HepG2 (cell line): Measurements from ENCODE around the gene OTOGL. TPM values are rescaled to one million over a fixed set of nuclear protein-coding genes. Genes with fewer than 3 reads are reported as not detected.

Experiments
- ATAC-seq: fragments of 200-7000 bp; cut with Tn5 transposase; 3 replicates; pipeline ENCODE4 v1.9.1; 2020; ENCODE audit warnings: mild to moderate bottlenecking, moderate library complexity
- BruUV-seq: library from RNA; stranded (reverse); fragments of 400-500 nt; replicated peaks from 2 replicates; lab custom pipeline; 2021; lab: Mats Ljungman, UMichigan
- CTCF ChIA-PET: fragments of 300-600 bp; formaldehyde crosslinking; extraction: SDS; loops from one replicate; lab custom pipeline; 2021; ENCODE audit warnings: low total read pairs, inconsistent platforms, low intra/inter-chr PET ratio; lab: Yijun Ruan, JAX
- POLR2A ChIA-PET: fragments of 350-600 bp; sonication (Branson Sonifier 250); formaldehyde crosslinking; loops from one replicate; lab custom pipeline; 2020; ENCODE audit warnings: antibody characterized with exemption, inconsistent platforms; lab: Yijun Ruan, JAX
- DNase-seq: peaks from one replicate; pipeline ENCODE4 v3.0.0-alpha.2; 2015; ENCODE audit warnings: low spot score
- FAIRE-seq: peaks from 3 replicates; lab custom pipeline; 2011; peaks lifted over from hg19 to GRCh38; lab: Jason Lieb, UNC
- H2AFZ ChIP-seq: one replicate; pipeline ENCODE4 v1.6.1; 2011; ENCODE audit warnings: low read length, inconsistent platforms
- H3K27ac ChIP-seq: fragments of 300-600 bp; 3 replicates; pipeline ENCODE4 v1.8.0; 2011; ENCODE audit warnings: mixed run types, mild to moderate bottlenecking, mixed read lengths, low read length, inconsistent platforms; ENCODE audit not compliant: insufficient read depth; ENCODE audit errors: extremely low read length
- H3K27me3 ChIP-seq, 2 experiments: fragments of 200-600 bp in 1 of 2; 2 replicates in 1 of 2; 3 replicates in 1 of 2; pipeline versions ENCODE4 v1.6.0 to v1.8.0; 2011; ENCODE audit warnings: low read length in 2 of 2, mild to moderate bottlenecking in 2 of 2, moderate library complexity in 2 of 2, inconsistent platforms in 1 of 2; ENCODE audit not compliant: insufficient read depth in 2 of 2, control insufficient read depth in 1 of 2
- H3K36me3 ChIP-seq, 2 experiments: fragments of 200-600 bp in 1 of 2; replicated peaks in 1 of 2; 2 replicates in 1 of 2; 3 replicates in 1 of 2; pipeline versions ENCODE4 v1.5.1 to v1.8.0; 2011; ENCODE audit warnings: low read length in 2 of 2, inconsistent platforms in 1 of 2; ENCODE audit not compliant: insufficient read depth in 2 of 2, control insufficient read depth in 1 of 2
- H3K4me1 ChIP-seq: 2 replicates; pipeline ENCODE4 v1.5.1; 2012; ENCODE audit warnings: low read length, inconsistent platforms; ENCODE audit not compliant: insufficient read depth
- H3K4me2 ChIP-seq: 2 replicates; pipeline ENCODE4 v1.6.0; 2011; ENCODE audit warnings: low read depth, low read length, inconsistent platforms
- H3K4me3 ChIP-seq, 3 experiments: fragments of 200-600 bp in 1 of 3; sonication (generic), shearing (Covaris generic) in 1 of 3; replicated peaks in 1 of 3; 2 replicates each; pipeline ENCODE4 v1.5.1; 2011 to 2016; ENCODE audit warnings: low read length in 3 of 3, inconsistent platforms in 2 of 3, low read depth in 2 of 3, mild to moderate bottlenecking in 2 of 3, control low read depth in 1 of 3, mixed read lengths in 1 of 3; ENCODE audit not compliant: insufficient read depth in 1 of 3
- H3K79me2 ChIP-seq: one replicate; pipeline ENCODE4 v1.6.1; 2011; ENCODE audit warnings: low read length, inconsistent platforms; ENCODE audit not compliant: insufficient read depth
- H3K9ac ChIP-seq: 2 replicates; pipeline ENCODE4 v1.6.0; 2011; ENCODE audit warnings: mild to moderate bottlenecking, low read depth, low read length, inconsistent platforms; ENCODE audit not compliant: insufficient read depth
- H3K9me3 ChIP-seq: 2 replicates; pipeline ENCODE4 v1.5.1; 2012; ENCODE audit warnings: mild to moderate bottlenecking, low read length
- H4K20me1 ChIP-seq: 2 replicates; pipeline ENCODE4 v1.6.0; 2011; ENCODE audit warnings: inconsistent platforms, mild to moderate bottlenecking, low read length, moderate library complexity; ENCODE audit not compliant: insufficient read depth
- GMEB1 ChIP-seq: sonication (generic); formaldehyde crosslinking; IDR thresholded peaks from 2 replicates; pipeline ENCODE4 v1.5.1; 2020; ENCODE audit warnings: missing genetic modification reagents, mild to moderate bottlenecking, borderline replicate concordance
- PCBP1 ChIP-seq: fragments of 200-400 bp; formaldehyde crosslinking; IDR thresholded peaks from 2 replicates; pipeline ENCODE4 v1.6.1; 2017; ENCODE audit warnings: mild to moderate bottlenecking, low read depth, low read length, borderline replicate concordance
- POGZ ChIP-seq: sonication (generic); formaldehyde crosslinking; IDR thresholded peaks from 2 replicates; pipeline ENCODE4 v1.4.0; 2020; ENCODE audit warnings: mild to moderate bottlenecking, missing genetic modification reagents
- PRPF4 ChIP-seq: fragments of 200-400 bp; formaldehyde crosslinking; IDR thresholded peaks from 2 replicates; pipeline ENCODE4 v1.6.1; 2016; ENCODE audit warnings: low read length, low read depth; ENCODE audit not compliant: poor library complexity, severe bottlenecking
- SKIL ChIP-seq: sonication (generic); formaldehyde crosslinking; IDR thresholded peaks from 2 replicates; pipeline ENCODE4 v1.8.0; 2022; ENCODE audit warnings: missing genetic modification reagents, mild to moderate bottlenecking, moderate library complexity, borderline replicate concordance
- SP2 ChIP-seq: sonication (generic); formaldehyde crosslinking; IDR thresholded peaks from 2 replicates; pipeline ENCODE4 v1.5.1; 2020; ENCODE audit warnings: mild to moderate bottlenecking, missing genetic modification reagents
- THYN1 ChIP-seq: sonication (generic); formaldehyde crosslinking; IDR thresholded peaks from 2 replicates; pipeline ENCODE4 v1.8.1; 2023; ENCODE audit warnings: low read depth, mild to moderate bottlenecking, moderate library complexity, missing genetic modification reagents, borderline replicate concordance
- ZNF34 ChIP-seq: sonication (generic); formaldehyde crosslinking; IDR thresholded peaks from 2 replicates; pipeline ENCODE4 v1.4.0; 2020; ENCODE audit warnings: mild to moderate bottlenecking, missing genetic modification reagents, borderline replicate concordance
- ZNF446 ChIP-seq: sonication (generic); formaldehyde crosslinking; IDR thresholded peaks from 2 replicates; pipeline ENCODE4 v1.5.0; 2020; ENCODE audit warnings: mild to moderate bottlenecking, missing genetic modification reagents
- ZNF496 ChIP-seq: sonication (generic); formaldehyde crosslinking; IDR thresholded peaks from 2 replicates; pipeline ENCODE4 v1.8.1; 2023; ENCODE audit warnings: mild to moderate bottlenecking, moderate library complexity, missing genetic modification reagents; ENCODE audit not compliant: insufficient replicate concordance
- ZNF749 ChIP-seq: sonication (generic); formaldehyde crosslinking; IDR thresholded peaks from 2 replicates; pipeline ENCODE4 v1.8.0; 2022; ENCODE audit warnings: mild to moderate bottlenecking, missing genetic modification reagents, moderate library complexity, borderline replicate concordance
- ZNF83 ChIP-seq: sonication (generic); formaldehyde crosslinking; IDR thresholded peaks from 2 replicates; pipeline ENCODE4 v1.4.0; 2020; ENCODE audit warnings: missing genetic modification reagents, mild to moderate bottlenecking, borderline replicate concordance
- ZSCAN20 ChIP-seq: sonication (generic); formaldehyde crosslinking; IDR thresholded peaks from 2 replicates; pipeline ENCODE4 v1.4.0; 2020; ENCODE audit warnings: missing genetic modification reagents, mild to moderate bottlenecking, borderline replicate concordance
- ZSCAN21 ChIP-seq: sonication (generic); formaldehyde crosslinking; IDR thresholded peaks from 2 replicates; pipeline ENCODE4 v1.8.0; 2022; ENCODE audit warnings: mild to moderate bottlenecking, missing genetic modification reagents, moderate library complexity, borderline replicate concordance
- WGBS: methylation state at CpG from one replicate; pipeline ENCODE4 v1.1.6; 2017; ENCODE audit warnings: low lambda C conversion rate; 5-methylcytosine and 5-hydroxymethylcytosine counted together
- in situ Hi-C: cut with HindIII; loops from 2 replicates; pipeline ENCODE4 v1.10.0; 2017; ENCODE audit warnings: low pct_unique_long_range_greater_than_20kb; ENCODE audit not compliant: extremely low pct_ligation_motif_present
- intact Hi-C: fragments of 100-400 bp; cut with micrococcal nuclease; formaldehyde crosslinking; loops from one replicate; pipeline ENCODE4 v1.10.0; 2022; ENCODE audit not compliant: unreplicated experiment
- polyA plus RNA-seq, 8 experiments: library from polyadenylated mRNA; depleted of rRNA in 3 of 8; stranded (reverse) in 7 of 8; unstranded in 1 of 8; fragments of >200 nt; fragmentation: Illumina TruSeq in 4 of 8; extraction: Trizol in 4 of 8; gene quantifications; 2 replicates each; pipeline versions ENCODE4 v1.2.1 to v1.2.3, GENCODE V29; 2011 to 2016; ENCODE audit warnings: low read depth in 4 of 8, missing spikeins in 1 of 8, mixed read lengths in 1 of 8; ENCODE audit not compliant: insufficient read depth in 1 of 8
- total RNA-seq, 5 experiments: library from RNA; depleted of rRNA; stranded (reverse); fragments of >200 nt; fragmentation: Illumina TruSeq; extraction: Trizol; gene quantifications; 2 replicates each; pipeline ENCODE4 v1.2.3, GENCODE V29; 2016; ENCODE audit warnings: low read depth in 1 of 5
- TF ChIP-seq, protein P1 (sequence below): sonication (generic); formaldehyde crosslinking; IDR thresholded peaks from 2 replicates; pipeline ENCODE4 v1.5.0; 2020; ENCODE audit warnings: missing genetic modification reagents, mild to moderate bottlenecking, borderline replicate concordance
- TF ChIP-seq, protein P2 (sequence below): sonication (generic); formaldehyde crosslinking; conservative IDR thresholded peaks from 2 replicates; pipeline ENCODE4 v1.4.0; 2020; ENCODE audit warnings: missing genetic modification reagents

The OTOGL gene
- total and polyA plus RNA-seq, 2 of the 13 experiments (the other 11 are each of a cell fraction or from before 2014, with no cell fraction given) = not detected

- no peak overlapping the region for H3K27ac ChIP-seq
- in situ Hi-C loops = no loop called here
- ATAC-seq (no peak), DNase-seq (no peak), FAIRE-seq (no peak)
- ChIA-PET CTCF (no interaction called here), POLR2A (no interaction called here)
- no peaks in the 10 kb centered on the region for H3K4me1 ChIP-seq
- no peaks in the 10 kb centered on the region for H3K9me3 ChIP-seq
- no peak overlapping the region for H2AFZ ChIP-seq
- H4K20me1 ChIP-seq = no peaks in the 10 kb centered on the region
- no peaks in the 10 kb centered on the region for H3K27me3 ChIP-seq
- H3K79me2 ChIP-seq = no peaks in the 10 kb centered on the region
- H3K4me2 ChIP-seq = no peak overlapping the region
- TF ChIP-seq PRPF4 (no peak), ZNF34 (CRISPR knock-in tag) (no peak), ZNF446 (no peak), ZNF749 (CRISPR knock-in tag) (no peak), PCBP1 (no peak), ZSCAN20 (CRISPR knock-in tag) (no peak), SP2 (no peak), THYN1 (CRISPR knock-in tag) (no peak), ZSCAN21 (no peak), ZNF83 (CRISPR knock-in tag) (no peak), POGZ (CRISPR knock-in tag) (no peak), ZNF496 (CRISPR knock-in tag) (no peak), GMEB1 (CRISPR knock-in tag) (no peak), SKIL (no peak)
- TF ChIP-seq, protein P1, sequence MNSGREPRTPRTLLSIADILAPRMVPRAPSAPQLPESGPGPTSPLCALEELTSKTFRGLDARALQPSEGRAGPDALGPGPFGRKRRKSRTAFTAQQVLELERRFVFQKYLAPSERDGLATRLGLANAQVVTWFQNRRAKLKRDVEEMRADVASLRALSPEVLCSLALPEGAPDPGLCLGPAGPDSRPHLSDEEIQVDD = no peak
- TF ChIP-seq, protein P2, sequence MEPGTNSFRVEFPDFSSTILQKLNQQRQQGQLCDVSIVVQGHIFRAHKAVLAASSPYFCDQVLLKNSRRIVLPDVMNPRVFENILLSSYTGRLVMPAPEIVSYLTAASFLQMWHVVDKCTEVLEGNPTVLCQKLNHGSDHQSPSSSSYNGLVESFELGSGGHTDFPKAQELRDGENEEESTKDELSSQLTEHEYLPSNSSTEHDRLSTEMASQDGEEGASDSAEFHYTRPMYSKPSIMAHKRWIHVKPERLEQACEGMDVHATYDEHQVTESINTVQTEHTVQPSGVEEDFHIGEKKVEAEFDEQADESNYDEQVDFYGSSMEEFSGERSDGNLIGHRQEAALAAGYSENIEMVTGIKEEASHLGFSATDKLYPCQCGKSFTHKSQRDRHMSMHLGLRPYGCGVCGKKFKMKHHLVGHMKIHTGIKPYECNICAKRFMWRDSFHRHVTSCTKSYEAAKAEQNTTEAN (CRISPR knock-in tag) = no peak
- intact Hi-C loops = no loop called here
- no TSS peak for BruUV-seq
- H3K4me3 ChIP-seq = no peak overlapping the region
- no peak overlapping the region for H3K9ac ChIP-seq
- no peaks in the 10 kb centered on the region for H3K36me3 ChIP-seq
- 3% methylated on average over 2 of the region's 2 CpGs for WGBS
These were observed 220.9 kb downstream of the OTOGL start for GRCh38 chr12:80320121-80320678.
